GM12878 (cell line): ENCODE measurements around the gene ARAP1. TPM values are rescaled to one million over a fixed set of nuclear protein-coding genes. Genes with fewer than 3 reads are reported as not detected.

ENCODE experiments used
- ATAC-seq: fragments of 200-7000 bp; cut with Tn5 transposase; 3 replicates; pipeline ENCODE4 v1.9.1; 2020; ENCODE audit warnings: mild to moderate bottlenecking, moderate library complexity
- BruUV-seq: library from RNA; stranded (reverse); fragments of 400-500 nt; replicated peaks from 2 replicates; lab custom pipeline; 2021; lab: Mats Ljungman, UMichigan
- CTCF ChIA-PET: fragments of 300-600 bp; sonication (Branson Sonifier 250); formaldehyde crosslinking; extraction: SDS; loops from one replicate; lab custom pipeline; 2021; ENCODE audit warnings: inconsistent platforms; lab: Yijun Ruan, JAX
- POLR2A ChIA-PET: fragments of 350-600 bp; formaldehyde crosslinking; extraction: SDS; loops from one replicate; lab custom pipeline; 2021; ENCODE audit warnings: inconsistent platforms; lab: Charles Lee
- RAD21 ChIA-PET: fragments of 300-600 bp; sonication (Branson Sonifier 250); formaldehyde crosslinking; loops from one replicate; lab custom pipeline; 2023; ENCODE audit warnings: antibody characterized with exemption; ENCODE audit not compliant: unreplicated experiment; lab: Charles Lee
- SMC1A ChIA-PET: fragments of 300-600 bp; sonication (Branson Sonifier 250); formaldehyde crosslinking; loops from one replicate; lab custom pipeline; 2023; ENCODE audit not compliant: unreplicated experiment, uncharacterized antibody; lab: Charles Lee
- DNase-seq: peaks from one replicate; pipeline ENCODE4 v3.0.0-alpha.2; 2011; ENCODE audit warnings: low read depth, low spot score
- FAIRE-seq: peaks from 3 replicates; lab custom pipeline; 2011; peaks lifted over from hg19 to GRCh38; lab: Jason Lieb, UNC
- H2AFZ ChIP-seq: 2 replicates; pipeline ENCODE4 v1.6.0; 2011; ENCODE audit warnings: low read depth, low read length, control low read depth; ENCODE audit not compliant: control insufficient read depth
- H3K27ac ChIP-seq: 2 replicates; pipeline ENCODE4 v1.5.1; 2011; ENCODE audit warnings: control low read depth; ENCODE audit not compliant: control insufficient read depth, insufficient read depth
- H3K27me3 ChIP-seq, 2 experiments: replicated peaks in 1 of 2; 2 replicates each; pipeline versions ENCODE4 v1.6.0 to v1.6.1; 2011; ENCODE audit warnings: low read length in 1 of 2; ENCODE audit not compliant: control insufficient read depth in 2 of 2, insufficient read depth in 2 of 2
- H3K36me3 ChIP-seq, 2 experiments: 2 replicates each; pipeline ENCODE4 v1.5.1; 2011; ENCODE audit warnings: low read length in 1 of 2; ENCODE audit not compliant: control insufficient read depth in 2 of 2, insufficient read depth in 2 of 2
- H3K4me1 ChIP-seq: 2 replicates; pipeline ENCODE4 v1.6.1; 2011; ENCODE audit warnings: mild to moderate bottlenecking, low read length, moderate library complexity, mixed read lengths; ENCODE audit not compliant: control insufficient read depth, insufficient read depth
- H3K4me2 ChIP-seq: 2 replicates; pipeline ENCODE4 v1.6.0; 2011; ENCODE audit warnings: control low read depth; ENCODE audit not compliant: control insufficient read depth, insufficient read depth
- H3K4me3 ChIP-seq: fragments of 200-600 bp; sonication (generic); 2 replicates; pipeline ENCODE4 v1.5.1; 2016
- H3K79me2 ChIP-seq: 2 replicates; pipeline ENCODE4 v1.6.0; 2011; ENCODE audit warnings: low read length; ENCODE audit not compliant: control insufficient read depth, insufficient read depth
- H3K9ac ChIP-seq: 2 replicates; pipeline ENCODE4 v1.8.0; 2011; ENCODE audit warnings: low read length, control low read depth, mixed read lengths; ENCODE audit not compliant: control insufficient read depth, insufficient read depth
- H3K9me3 ChIP-seq: replicated peaks from 3 replicates; pipeline ENCODE4 v1.5.1; 2011; ENCODE audit warnings: mild to moderate bottlenecking, low read length; ENCODE audit not compliant: control insufficient read depth, insufficient read depth
- H4K20me1 ChIP-seq: 2 replicates; pipeline ENCODE4 v1.6.0; 2011; ENCODE audit not compliant: control insufficient read depth, insufficient read depth
- BCL3 ChIP-seq: IDR thresholded peaks from 2 replicates; pipeline ENCODE4 v1.6.1; 2011; ENCODE audit warnings: borderline replicate concordance, low read depth, mild to moderate bottlenecking, moderate library complexity, low read length; ENCODE audit not compliant: insufficient read depth, poor library complexity, severe bottlenecking
- BHLHE40 ChIP-seq, 2 experiments: fragments of 450-650 bp in 1 of 2; IDR thresholded peaks; 2 replicates each; pipeline ENCODE4 v1.6.1; 2011 to 2017; ENCODE audit warnings: low read depth in 2 of 2, borderline replicate concordance in 1 of 2, improper control_type of control experiment in 1 of 2, low read length in 1 of 2, mild to moderate bottlenecking in 1 of 2
- BMI1 ChIP-seq: fragments of 450-650 bp; IDR thresholded peaks from 2 replicates; pipeline ENCODE4 v1.6.1; 2016; ENCODE audit warnings: mild to moderate bottlenecking, moderate library complexity, borderline replicate concordance
- CHD4 ChIP-seq: fragments of 200-600 bp; sonication (generic); IDR thresholded peaks from 2 replicates; pipeline ENCODE4 v1.6.1; 2016; ENCODE audit warnings: mild to moderate bottlenecking
- CREB1 ChIP-seq: IDR thresholded peaks from 2 replicates; pipeline ENCODE4 v1.6.1; 2012; ENCODE audit warnings: low read depth, mild to moderate bottlenecking, inconsistent platforms
- HDAC2 ChIP-seq: fragments of 200-600 bp; sonication (generic); IDR thresholded peaks from 2 replicates; pipeline ENCODE4 v1.6.1; 2017
- HDAC6 ChIP-seq: fragments of 200-600 bp; sonication (generic); IDR thresholded peaks from one replicate; pipeline ENCODE4 v1.8.0; 2017; ENCODE audit warnings: antibody characterized with exemption; ENCODE audit not compliant: unreplicated experiment
- KLF5 ChIP-seq: fragments of 450-650 bp; IDR thresholded peaks from 2 replicates; pipeline ENCODE4 v1.6.1; 2014; ENCODE audit warnings: mild to moderate bottlenecking; ENCODE audit not compliant: partially characterized antibody
- MYB ChIP-seq: fragments of 150-350 bp; IDR thresholded peaks from 2 replicates; pipeline ENCODE4 v1.6.1; 2014; ENCODE audit warnings: mild to moderate bottlenecking, low read depth, low read length, borderline replicate concordance
- NFIC ChIP-seq: IDR thresholded peaks from 2 replicates; pipeline ENCODE4 v1.6.1; 2012; ENCODE audit warnings: low read depth, mild to moderate bottlenecking, inconsistent platforms, low read length, moderate library complexity
- NFXL1 ChIP-seq: fragments of 450-650 bp; IDR thresholded peaks from 2 replicates; pipeline ENCODE4 v1.6.1; 2017; ENCODE audit warnings: antibody characterized with exemption, mild to moderate bottlenecking, borderline replicate concordance
- PAX5 ChIP-seq: IDR thresholded peaks from 2 replicates; pipeline ENCODE4 v1.6.1; 2011; ENCODE audit warnings: low read depth, low read length, borderline replicate concordance
- PAX8 ChIP-seq: fragments of 450-650 bp; IDR thresholded peaks from 2 replicates; pipeline ENCODE4 v1.6.1; 2017; ENCODE audit warnings: mild to moderate bottlenecking, moderate library complexity
- PKNOX1 ChIP-seq: fragments of 450-650 bp; IDR thresholded peaks from 2 replicates; pipeline ENCODE4 v1.6.1; 2016; ENCODE audit warnings: mild to moderate bottlenecking
- POLR2AphosphoS2 ChIP-seq: IDR thresholded peaks from 2 replicates; pipeline ENCODE4 v1.6.1; 2011; ENCODE audit warnings: low read depth, mild to moderate bottlenecking, low read length, improper control_type of control experiment, moderate library complexity
- SIX5 ChIP-seq: IDR thresholded peaks from 2 replicates; pipeline ENCODE4 v1.6.1; 2011; ENCODE audit warnings: mild to moderate bottlenecking, low read depth, low read length, moderate library complexity; ENCODE audit not compliant: severe bottlenecking
- SREBF2 ChIP-seq: IDR thresholded peaks from 2 replicates; pipeline ENCODE4 v1.6.1; 2012; ENCODE audit warnings: mild to moderate bottlenecking, low read length
- TCF3 ChIP-seq: IDR thresholded peaks from 2 replicates; pipeline ENCODE4 v1.6.1; 2012; ENCODE audit warnings: low read depth, mild to moderate bottlenecking, low read length, borderline replicate concordance; ENCODE audit not compliant: insufficient read depth
- ZNF622 ChIP-seq: fragments of 450-650 bp; IDR thresholded peaks from 2 replicates; pipeline ENCODE4 v1.6.1; 2017; ENCODE audit warnings: mild to moderate bottlenecking, inconsistent platforms
- ZNF687 ChIP-seq: fragments of 450-650 bp; IDR thresholded peaks from 2 replicates; pipeline ENCODE4 v1.6.1; 2017; ENCODE audit warnings: mild to moderate bottlenecking, moderate library complexity
- WGBS: methylation state at CpG from one replicate; pipeline ENCODE4 v1.1.6; 2016; ENCODE audit warnings: low lambda C conversion rate; ENCODE audit not compliant: insufficient replicate concordance, insufficient coverage; ENCODE audit errors: missing lambda C conversion rate; 5-methylcytosine and 5-hydroxymethylcytosine counted together
- in situ Hi-C: fragments of 300-500 bp; cut with MboI; formaldehyde crosslinking; loops from 9 replicates; pipeline ENCODE4 v1.14.3; 2018; ENCODE audit warnings: mixed read lengths
- intact Hi-C: fragments of 100-400 bp; cut with micrococcal nuclease; formaldehyde crosslinking; loops from one replicate; pipeline ENCODE4 v1.14.2; 2022; ENCODE audit not compliant: unreplicated experiment
- polyA plus RNA-seq, 11 experiments: library from polyadenylated mRNA; depleted of rRNA in 4 of 11; unstranded in 6 of 11; stranded (reverse) in 5 of 11; fragments of >200 nt; fragmentation: Nextera tagmentation in 4 of 11; fragmentation: Illumina TruSeq in 1 of 11; extraction: Ambion mirVana in 4 of 11; extraction: Trizol in 1 of 11; gene quantifications; 1 replicate in 1 of 11; 2 replicates in 10 of 11; pipeline versions ENCODE4 v1.2.1 to v1.2.3, GENCODE V29; 2011 to 2016; ENCODE audit warnings: inconsistent platforms in 2 of 11, missing spikeins in 2 of 11, low read depth in 1 of 11
- total RNA-seq, 4 experiments: library from RNA; depleted of rRNA in 3 of 4; stranded (reverse); fragments of >200 nt in 3 of 4; fragmentation: Illumina TruSeq in 1 of 4; extraction: Trizol in 1 of 4; gene quantifications; 2 replicates each; pipeline versions ENCODE4 v1.2.1 to v1.2.3, GENCODE V29; 2013 to 2021

Gene ARAP1
- total and polyA plus RNA-seq, 10 of the 15 experiments (the other 5 are each of a cell fraction or from before 2014, with no cell fraction given), result 0.55 to 102 (median 51.0) TPM

- Histone ChIP-seq H3K4me3 (no peak overlapping the region), H3K79me2 (no peaks in the 10 kb centered on the region), H3K27me3 (no peaks in the 10 kb centered on the region), H3K4me2 (no peak overlapping the region), H3K27ac (no peak overlapping the region; the same call in 1 of the 2 replicates), H3K36me3 (peaks cover 34 to 57% of the 10 kb centered on the region in 2 experiments), H3K9me3 (no peaks in the 10 kb centered on the region), H2AFZ (no peak overlapping the region), H3K9ac (no peak overlapping the region), H4K20me1 (no peaks in the 10 kb centered on the region), H3K4me1 (peaks cover 8% of the 10 kb centered on the region)
- DNase-seq (no peak), FAIRE-seq (no peak), ATAC-seq (no peak; the same call in 1 of the 3 replicates)
- no TSS peak for BruUV-seq
- 43% methylated on average over 4 of the region's 4 CpGs for WGBS
- ChIA-PET RAD21 (no interaction called here), POLR2A (no interaction called here), SMC1A (no interaction called here), CTCF (interaction anchor here (1.2 kb wide), 1 partner anchor 111 kb away, joined by 3 read pairs; no protein-coding TSS in a partner anchor)
- TF ChIP-seq PAX5, result no peak
- no peak for TF ChIP-seq BMI1
- no peak for TF ChIP-seq HDAC6
- TF ChIP-seq SREBF2, result no peak
- TF ChIP-seq TCF3, result no peak
- no peak for TF ChIP-seq SIX5
- no peak for TF ChIP-seq CREB1
- no peak for TF ChIP-seq ZNF622
- TF ChIP-seq POLR2AphosphoS2, result no peak
- TF ChIP-seq PKNOX1, result no peak
- TF ChIP-seq HDAC2, result no peak
- no peak for TF ChIP-seq KLF5
- no peak for TF ChIP-seq ZNF687
- TF ChIP-seq NFXL1, result no peak
- no peak for TF ChIP-seq PAX8
- TF ChIP-seq CHD4, result no peak
- no peak for TF ChIP-seq MYB
- TF ChIP-seq NFIC, result no peak
- no peak for TF ChIP-seq BHLHE40 (IDR thresholded peaks at IDR 0.05; ENCODE audit: borderline replicate concordance in 1 of 2, low read depth in 2 of 2, low read length in 1 of 2)
- TF ChIP-seq BCL3, result no peak
- in situ Hi-C loops, result no loop called here
- intact Hi-C loops, result no loop called here
Observed at GRCh38 chr11:72704783-72705265, 47.4 kb downstream of the ARAP1 start.
